HG03571 (cell line): ENCODE data around the gene MBOAT7.
A peak's percentile ranks its signal among the peaks of the same experiment; 100 is the strongest.
"Not testable (repeated sequence)": the region's sequence is repeated elsewhere in the genome, so short reads cannot be mapped to it uniquely, and the experiment has no call there.

Experiments
- ATAC-seq: cut with Tn5 transposase; IDR thresholded peaks from one replicate; pipeline ENCODE4 v1.9.1; 2021; ENCODE audit not compliant: unreplicated experiment

MBOAT7 gene

DNA sequence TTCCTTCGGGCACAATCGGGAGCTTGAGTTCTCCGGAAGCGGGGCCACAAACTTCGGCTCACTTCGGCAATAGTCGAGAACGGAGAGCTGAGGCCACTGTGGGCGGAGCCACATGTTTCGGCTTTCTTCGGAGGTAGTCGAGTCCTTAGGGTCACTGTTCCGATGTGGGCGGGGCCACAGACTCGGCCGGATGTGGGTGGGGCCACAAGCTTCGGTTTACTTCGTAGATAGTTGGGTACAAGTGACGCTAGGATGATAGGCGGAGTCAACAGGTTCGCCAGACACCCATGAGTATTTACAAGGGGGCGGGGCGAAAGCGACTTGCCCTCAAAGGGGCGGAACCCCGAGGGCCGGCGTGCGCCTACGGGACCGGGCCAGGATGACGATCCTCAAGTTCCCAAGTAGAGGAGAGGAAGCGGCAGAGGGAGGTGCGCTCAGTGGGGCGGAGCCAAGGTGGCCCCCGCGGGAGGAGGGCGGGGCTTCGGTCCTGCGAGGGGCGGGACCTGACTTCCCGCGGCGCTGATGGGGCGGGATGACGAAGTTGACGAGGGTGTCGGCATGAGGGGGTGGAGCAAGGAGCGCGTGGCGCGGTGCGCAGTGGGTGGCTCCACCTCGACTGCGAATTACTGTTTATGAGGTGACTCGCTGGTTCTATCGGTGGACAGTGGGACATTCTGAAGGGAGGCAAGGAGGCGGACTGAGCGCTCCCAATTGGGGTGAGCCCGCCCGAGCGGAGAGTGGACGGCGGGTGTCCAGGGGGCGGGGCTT, 539 bp upstream of the MBOAT7 start:
- peak; percentile 46 for ATAC-seq

DNA sequence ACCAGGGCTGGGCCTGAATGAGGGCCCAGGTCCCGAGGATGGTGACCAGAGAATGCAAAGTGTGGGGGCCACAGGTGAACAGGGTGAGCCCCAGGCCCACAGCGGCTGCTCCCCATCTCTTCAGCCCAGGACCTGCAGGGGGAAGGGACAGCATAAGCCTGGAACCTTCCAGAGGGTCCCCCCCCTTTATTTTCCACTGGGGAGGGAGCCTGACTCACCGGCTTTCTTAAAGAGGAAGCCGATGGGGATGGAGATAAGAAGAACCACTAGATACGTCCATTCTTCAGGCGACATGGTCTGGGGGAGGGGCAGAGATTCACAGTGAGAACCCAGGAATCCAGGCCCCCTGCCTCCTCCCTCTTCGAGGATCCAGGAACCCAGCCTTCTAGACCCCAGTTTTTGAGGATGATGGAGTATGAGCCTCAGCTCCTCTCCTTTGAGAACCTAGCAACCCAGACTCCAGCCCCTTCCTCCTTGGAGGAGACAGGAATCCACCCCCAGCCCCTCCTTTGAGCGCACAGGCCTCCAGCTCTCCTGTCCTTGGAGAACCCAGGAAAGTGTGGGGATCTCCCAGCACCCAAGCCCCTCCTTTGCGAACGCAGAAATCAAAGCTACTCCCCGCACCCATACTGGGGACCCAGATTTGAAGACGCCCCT, 1.0 kb downstream of the MBOAT7 start:
- ATAC-seq: no peak

DNA sequence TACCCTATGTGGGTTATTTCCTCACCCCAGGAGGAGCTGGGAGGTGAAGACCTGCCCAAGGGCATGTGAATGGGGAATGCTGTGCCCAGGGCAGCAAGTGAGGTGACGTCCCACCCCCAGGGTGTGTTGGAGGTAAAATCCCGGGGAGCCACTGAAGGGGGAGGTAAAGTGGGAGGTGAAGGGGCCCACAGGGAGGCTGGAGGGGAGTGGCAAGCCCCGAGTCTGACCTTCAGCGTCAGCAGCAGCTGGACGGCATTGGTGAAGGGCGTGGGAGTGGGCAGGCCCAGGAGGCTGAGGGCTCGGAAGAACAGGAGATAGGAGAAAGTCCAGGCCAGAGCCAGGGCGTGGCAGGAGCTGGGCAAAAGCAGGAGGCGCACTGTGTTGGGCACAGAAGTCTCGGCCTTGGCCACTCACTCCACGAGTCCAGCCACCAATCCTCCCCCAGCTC, 2.4 kb downstream of the MBOAT7 start:
- ATAC-seq: no peak

DNA sequence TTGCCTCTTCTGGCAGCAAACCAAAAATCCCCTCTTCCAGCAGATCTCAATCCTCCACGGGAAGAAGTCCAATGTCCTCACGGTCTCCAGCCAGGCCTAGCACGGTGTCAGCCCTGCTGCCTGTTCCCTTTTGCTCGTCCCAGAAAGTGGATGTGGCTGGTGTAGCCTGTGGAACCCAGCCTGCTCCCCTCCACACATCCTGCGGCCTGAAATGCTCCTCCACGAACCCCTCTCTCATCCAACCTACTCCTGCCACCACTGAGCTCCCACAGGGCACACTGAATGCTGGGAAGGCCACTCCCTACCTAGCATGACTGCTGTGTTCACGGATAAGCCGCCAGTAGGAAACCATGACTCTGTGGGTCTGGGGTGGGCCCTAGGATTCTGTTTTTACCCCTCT, 3.0 kb downstream of the MBOAT7 start:
- ATAC-seq: no peak

DNA sequence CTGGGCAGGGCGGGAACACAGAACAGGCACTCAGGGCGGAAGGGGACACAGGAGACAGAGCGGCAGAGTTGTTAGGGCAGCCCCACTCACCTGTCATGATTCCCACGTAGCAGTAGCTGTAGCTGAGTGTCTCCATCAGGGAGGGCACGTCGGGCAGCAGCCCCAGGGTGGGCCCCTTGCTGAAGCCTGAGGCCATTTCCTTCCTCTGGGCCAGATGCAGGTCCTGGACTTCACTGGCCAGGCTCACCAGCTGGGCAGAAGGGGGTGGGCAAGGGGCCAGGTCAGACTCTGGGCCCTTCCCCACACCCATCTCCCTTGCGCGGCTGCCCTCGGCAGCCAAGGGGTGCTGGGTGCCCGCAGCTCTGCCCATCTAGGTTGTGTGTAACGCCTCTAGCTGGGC, 5.9 kb downstream of the MBOAT7 start:
- ATAC-seq: no peak

DNA sequence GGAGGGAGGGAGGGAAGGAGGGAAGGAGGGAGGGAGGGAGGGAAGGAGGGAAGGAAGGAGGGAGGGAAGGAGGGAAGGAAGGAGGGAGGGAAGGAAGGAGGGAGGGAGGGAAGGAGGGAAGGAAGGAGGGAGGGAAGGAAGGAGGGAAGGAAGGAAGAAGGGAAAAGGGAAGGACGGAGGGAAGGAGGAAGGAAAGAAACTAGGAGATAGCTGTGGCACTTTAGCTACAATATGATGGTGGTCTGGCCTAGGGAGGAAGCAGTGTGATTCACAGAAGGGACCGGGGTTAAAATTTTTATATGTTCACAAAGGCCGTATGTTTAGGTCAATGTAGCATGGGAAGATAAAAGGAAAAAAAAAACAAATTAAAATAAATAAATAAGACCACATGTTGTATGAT, 7.5 kb downstream of the MBOAT7 start:
- ATAC-seq: not testable (repeated sequence)

DNA sequence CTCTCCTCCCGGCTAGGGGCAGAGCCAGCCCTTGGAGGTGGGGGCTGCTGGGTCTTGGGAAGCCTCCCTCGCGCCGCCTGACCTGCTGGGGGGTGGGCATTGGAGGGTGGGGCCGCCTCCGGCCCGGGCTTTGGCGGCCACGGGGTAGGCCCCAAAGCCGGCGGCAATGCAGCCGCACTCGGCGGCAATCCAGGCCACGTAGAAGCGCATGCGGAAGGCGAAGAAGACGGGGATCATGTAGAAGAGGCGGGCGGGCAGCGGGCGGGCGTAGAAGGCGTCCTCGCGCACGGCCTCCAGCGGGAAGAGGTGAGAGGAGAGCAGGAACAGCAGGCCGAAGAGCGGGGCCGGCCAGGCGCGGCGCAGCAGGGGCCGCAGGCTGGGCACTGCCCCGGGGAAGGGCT, 8.7 kb downstream of the MBOAT7 start:
- ATAC-seq: no peak

DNA sequence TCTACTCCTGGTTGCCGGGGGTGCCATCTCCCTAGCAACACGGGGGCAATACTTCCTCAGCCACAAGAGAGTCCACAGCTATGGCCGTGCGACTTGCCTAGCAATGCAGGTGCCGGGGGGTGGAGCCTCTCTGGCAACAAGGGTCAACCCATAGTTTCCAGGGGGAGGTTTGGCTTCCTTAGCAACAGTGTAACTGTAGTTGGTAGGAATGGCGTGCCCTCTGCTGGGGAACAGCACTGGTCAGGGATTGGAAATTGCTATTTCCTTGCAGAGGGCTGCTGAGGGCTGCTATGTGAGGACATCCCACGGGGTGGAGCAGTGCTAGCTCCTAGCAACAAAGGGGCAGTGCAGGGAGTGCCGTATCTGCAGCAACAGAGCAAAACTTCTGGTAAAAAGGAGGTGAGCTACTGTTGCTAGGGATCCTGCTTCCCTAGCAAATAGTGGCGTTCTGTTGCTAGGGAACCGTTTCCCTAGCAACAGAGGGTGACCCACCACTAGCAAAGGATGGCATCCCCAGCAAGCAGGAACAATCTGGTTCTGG, 9.4 kb downstream of the MBOAT7 start:
- no peak for ATAC-seq

DNA sequence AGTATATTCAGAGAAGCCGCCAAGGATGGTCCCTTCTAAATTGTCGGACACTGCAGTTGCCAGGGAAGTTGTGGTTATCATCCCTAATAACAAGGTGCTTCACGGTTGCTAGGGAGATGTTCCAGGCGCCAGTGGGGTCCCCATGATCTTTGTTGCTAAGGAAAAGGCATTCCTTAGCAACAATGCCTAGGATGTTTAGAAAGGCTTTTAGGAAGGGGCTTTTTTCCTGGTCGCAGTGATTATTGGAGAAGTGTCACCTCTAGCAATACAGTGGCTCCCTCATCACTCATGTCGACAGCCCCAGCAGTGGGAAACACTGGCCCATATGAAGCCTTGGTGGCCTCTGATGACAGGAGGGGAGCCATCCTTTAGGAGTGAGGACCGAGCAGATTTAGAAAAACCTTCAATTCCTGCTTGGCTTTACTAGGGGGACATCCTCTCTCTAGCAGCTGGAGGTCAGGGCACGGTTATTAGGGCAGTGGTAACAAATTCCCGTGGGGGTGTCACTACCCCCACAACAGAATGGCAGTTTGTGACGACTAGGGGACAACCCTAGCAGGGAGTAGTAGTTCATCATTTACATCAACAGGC, 10.0 kb downstream of the MBOAT7 start:
- no peak for ATAC-seq

DNA sequence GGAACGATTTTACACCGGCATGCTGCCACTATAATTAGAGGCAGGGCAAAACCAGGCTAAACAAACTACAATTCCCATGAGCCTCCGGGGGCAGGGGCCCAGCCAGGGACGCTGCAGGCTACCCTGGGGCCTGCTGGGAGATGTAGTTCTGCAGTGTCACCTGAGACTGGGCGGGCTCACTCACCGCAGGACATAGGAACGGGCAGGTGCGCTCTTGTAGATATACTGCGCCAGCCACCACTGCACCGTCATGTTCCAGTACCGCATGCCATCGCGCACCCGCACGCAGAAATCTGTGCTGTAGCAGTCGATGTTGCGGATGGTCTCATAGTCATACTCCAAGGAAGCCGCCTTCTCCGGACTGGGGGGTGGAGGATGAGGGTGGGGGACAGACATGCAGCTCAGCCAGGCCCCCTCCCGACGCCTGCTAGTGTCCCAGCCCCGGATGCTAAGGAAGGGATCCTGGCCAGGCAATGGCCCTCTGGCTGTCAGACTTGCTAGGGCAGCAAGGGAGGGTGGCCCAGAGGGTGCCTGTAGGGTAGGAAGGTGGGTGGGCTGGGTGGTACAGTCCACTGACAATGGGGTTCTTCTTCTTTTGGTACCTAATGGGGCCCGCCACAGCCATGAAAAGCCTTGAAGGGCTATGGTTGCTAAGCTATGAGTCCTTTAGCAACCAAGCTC, 10.7 kb downstream of the MBOAT7 start:
- ATAC-seq: no peak

DNA sequence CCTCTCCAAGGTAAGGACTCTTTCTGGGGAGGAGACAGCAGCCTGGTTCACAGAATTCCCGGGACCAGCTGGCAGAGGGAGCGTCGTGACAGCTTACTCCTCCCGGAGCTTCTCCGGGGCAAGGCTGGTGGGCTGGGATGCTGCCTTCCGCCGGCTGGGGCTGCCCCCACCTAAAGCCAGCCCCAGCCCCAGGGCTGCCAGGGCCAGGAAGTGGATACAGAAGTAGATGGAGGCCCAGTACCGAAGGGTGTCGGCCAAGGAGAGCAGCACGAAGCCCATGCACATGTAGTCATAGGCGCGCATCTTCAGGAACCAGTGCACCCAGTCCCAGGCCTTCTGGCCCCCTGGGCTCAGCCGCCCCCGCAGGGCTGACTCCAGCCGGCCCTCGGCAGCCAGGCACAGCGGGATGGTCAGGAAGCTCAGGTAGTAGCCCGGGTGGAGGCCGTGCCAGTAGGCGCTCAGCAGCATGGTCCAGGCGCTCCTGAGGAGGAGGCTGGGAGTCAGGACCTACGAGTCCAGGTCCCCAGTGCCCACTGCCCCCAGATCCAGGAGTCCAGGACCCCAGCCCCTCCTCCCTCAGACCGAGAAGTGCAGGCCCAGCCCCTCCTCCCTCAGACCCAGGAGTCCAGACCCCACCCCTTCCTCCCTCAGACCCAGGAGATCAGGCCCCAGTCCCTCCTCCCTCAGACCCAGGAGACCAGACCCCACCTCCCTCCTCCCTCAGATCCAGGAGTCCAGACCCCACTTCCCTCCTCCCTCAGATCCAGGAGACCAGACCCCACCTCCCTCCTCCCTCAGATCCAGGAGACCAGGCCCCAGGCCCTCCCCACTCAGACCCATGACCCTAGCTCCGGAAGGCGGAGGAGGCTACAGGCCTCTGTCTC, 15.2 kb downstream of the MBOAT7 start:
- no peak for ATAC-seq

DNA sequence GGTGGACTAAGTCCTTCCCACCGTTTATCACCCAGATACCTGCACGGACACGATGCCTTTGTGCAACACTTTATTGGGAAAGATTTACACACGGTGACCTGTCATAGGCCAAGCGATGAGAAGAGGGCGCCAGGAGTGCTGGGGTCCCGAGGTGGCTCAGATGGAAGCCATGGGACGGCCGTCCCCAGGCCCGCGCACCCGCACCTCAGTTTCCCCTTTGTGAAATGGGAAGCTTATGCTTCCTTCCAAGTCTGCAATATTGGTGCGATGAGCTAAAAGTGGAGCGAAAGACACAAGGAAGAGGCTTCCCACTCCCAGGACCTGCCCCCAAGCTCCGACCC, 16.1 kb downstream of the MBOAT7 start:
- ATAC-seq: no peak

DNA sequence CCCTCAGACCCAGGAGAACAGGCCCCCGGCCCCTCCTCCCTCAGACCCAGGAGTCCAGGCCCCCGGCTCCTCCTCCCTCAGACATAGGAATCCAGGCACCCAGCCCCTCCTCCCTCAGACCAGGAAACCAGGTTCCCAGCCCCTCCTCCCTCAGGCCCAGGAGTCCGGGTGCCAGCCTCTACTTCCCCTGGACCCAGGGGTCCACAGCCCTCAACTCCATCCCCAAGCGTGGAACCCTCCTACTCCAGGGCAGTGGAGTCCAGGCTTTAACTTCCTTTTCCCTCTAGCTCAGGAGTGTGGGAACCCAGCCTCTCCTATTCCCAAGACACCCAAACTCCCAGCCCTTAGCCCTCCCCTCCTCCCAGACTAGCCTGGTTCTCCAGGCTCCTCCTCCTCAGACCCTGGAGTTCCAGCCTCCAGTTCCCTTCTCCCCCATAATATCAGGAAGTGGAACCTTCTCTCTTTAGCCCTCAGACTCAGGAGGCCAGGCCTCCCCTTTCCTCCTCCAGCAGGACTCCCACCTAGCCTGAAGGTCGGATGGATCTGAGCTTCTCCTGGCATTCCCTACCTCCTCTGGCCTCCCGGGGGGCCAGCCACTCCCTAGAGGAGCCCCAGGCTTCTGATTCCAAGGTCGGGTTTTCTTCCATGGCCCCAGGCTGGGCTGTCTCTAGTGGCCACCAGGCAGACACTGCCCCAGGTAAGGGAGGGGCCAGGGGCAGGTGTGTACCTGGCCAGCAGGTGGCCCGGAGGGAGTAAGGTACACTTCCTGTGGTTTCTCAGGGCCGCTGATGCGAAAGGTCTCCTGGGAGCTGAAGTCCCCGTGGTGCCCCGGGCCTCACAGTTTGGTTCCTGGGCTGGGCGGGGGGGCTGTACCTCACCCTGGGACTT, 16.7 kb downstream of the MBOAT7 start, which contains the start of gene TMC4:
TMC4 (minus strand) TSS at position 690 of the 888 bp plus-strand sequence; CDS start at position 647, 43 bp downstream.
- ATAC-seq: no peak

DNA sequence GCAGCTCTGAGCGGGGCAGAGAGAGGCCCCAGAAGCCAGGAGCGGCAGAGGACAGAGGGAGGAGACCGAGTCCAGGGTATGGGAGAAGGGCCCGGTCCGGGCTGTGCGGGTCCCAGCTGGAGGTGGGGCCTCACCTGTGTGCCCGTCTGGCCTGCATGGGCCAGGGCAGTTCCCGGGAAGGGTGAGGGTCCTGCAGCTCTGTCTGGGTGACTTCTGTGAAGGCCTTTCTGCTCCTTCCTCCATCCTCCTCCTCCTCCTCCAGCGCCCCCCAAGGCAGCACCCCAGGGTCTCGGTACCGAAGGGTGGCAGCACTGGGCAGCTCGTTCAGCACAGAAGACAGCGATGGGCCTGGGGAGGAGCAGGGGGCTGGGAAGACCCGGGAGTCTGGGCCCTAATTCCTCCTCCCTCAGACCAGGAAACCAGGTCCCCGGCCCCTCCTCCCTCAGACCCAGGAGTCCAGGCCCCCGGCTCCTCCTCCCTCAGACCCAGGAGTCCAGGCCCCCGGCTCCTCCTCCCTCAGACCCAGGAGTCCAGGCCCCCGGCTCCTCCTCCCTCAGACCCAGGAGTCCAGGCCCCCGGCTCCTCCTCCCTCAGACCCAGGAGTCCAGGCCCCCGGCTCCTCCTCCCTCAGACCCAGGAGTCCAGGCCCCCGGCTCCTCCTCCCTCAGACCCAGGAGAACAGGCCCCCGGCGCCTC, 17.5 kb downstream of the MBOAT7 start:
- ATAC-seq: not testable (repeated sequence)

DNA sequence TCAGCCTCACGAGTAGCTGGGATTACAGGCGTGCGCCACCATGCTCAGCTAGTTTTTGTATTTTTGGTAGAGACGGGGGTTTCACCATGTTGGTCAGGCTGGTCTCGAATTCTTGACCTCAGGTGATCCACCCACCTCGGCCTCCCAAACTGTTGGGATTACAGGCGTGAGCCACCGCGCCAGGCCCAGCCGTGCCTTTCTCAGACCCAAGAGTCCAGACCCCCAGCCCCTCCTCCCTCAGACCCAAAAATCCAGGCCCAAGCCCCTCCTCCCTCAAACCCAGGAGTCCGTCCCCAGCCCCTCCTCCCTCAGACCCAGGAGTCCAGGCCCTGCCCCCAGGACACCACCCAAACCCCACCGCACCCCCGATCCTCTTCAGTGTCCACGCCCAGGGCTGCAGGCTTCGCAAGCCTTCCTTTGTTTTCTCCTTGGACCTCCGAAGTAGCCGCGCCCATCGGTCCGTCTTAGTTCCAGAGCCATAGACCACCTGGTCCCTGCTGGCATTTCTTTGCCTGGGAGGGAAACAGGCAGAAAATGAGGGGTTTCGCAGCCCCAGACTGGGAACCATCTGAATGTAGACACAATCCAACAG, 20.1 kb downstream of the MBOAT7 start:
- no peak for ATAC-seq

DNA sequence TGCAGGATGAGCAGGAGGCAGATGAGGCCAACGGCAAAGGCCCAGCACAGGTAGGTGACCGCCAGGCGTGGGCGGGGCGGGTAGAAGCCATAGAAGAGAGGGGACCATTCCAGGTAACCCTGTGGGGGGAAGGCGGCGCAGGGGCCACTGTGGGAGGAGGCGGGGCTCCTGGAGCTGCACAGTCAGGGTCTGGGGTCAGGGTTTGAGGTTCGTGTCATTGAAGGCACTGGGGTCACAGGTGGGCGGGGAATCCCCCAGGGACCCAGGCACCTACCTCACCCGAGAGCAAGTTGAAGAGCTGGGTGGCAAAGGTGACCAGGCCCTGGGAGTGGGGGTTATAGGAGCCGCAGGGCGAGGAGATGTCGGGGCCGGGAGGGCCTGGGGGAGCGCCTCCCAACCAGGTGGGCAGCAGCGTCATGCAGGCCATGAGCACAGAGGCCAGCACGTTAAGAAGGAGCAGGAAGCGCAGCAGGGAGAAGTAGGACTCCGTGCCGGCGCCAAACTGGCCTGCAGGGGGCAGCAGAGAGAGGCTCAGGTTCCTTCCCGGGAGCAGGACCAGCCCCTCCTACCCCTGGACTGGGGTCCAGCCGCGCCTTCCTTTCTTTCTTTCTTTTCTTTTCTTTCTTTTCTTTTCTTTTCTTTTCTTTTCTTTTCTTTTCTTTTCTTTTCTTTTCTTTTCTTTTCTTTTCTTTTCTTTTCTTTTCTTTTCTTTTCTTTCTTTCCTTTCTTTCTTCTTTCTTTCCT, 21.0 kb downstream of the MBOAT7 start:
- no peak for ATAC-seq

DNA sequence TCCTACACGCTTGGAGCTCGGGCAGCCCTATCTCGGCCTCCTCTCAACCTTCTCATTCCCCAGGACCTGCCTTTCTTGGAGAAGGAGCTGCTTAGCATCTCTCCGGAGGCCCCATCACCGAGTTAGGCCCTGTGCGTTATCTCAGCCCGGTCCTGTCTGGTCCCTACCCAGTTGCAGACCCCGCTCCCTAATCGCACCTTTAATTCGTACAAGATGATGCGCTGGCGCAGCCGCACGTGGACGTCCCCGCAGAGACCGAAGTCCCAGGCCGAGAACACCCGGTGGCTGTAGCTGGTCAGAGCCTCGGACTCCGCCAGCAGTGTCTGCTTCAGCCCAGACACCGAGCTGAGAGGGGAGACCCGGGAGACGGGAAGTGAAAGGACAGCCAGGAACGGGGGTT, 24.2 kb downstream of the MBOAT7 start:
- ATAC-seq: no peak
